ENCODE measurements around the gene PET100.

The PET100 gene

GRCh38 chr19:7652061-7652641 is 22.6 kb downstream of the PET100 start:
- DNase-seq (ENCODE audit: low read depth) = peak; percentile 76

DNA sequence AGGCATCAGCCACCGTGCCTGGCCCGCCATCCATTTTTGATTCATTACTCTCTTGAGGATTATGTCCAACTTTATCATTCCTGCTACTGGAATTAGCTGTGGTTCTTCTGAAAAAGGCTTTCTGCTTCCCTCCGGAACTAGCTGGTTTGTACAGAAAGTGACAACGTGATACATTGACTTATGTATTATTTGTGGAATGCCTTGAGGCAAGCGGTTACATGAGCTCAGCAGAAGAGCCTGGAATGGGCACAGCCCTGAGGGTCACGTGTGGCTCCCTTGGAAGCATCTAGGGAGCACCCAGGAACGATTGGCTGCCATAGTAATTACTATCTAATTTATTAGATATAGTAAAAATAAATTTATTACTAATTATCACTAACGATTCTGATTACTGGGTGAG is 24.8 kb downstream of the PET100 start:
- no peak for DNase-seq (ENCODE audit: low read depth)

DNA sequence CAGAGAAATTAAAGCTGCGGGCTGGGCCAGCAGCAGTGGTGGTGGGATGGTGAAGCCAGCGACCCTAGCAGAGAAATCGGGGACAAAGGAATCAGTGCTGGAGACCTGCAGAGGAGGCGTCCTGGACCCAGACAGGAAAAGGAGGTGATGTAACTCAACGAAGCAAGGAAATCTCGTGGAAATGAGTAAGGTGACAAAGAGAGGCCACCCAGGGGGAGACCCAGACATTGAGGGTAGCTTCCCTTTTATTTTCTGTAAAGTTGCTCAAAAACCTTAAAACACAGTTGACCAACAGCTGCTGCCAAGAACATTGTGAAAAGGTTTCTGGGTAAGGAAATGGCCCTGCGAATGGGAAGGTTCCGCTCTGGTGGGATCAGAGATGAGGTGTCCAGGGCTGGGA is 26.0 kb downstream of the PET100 start:
- DNase-seq (ENCODE audit: low read depth) = no peak

DNA sequence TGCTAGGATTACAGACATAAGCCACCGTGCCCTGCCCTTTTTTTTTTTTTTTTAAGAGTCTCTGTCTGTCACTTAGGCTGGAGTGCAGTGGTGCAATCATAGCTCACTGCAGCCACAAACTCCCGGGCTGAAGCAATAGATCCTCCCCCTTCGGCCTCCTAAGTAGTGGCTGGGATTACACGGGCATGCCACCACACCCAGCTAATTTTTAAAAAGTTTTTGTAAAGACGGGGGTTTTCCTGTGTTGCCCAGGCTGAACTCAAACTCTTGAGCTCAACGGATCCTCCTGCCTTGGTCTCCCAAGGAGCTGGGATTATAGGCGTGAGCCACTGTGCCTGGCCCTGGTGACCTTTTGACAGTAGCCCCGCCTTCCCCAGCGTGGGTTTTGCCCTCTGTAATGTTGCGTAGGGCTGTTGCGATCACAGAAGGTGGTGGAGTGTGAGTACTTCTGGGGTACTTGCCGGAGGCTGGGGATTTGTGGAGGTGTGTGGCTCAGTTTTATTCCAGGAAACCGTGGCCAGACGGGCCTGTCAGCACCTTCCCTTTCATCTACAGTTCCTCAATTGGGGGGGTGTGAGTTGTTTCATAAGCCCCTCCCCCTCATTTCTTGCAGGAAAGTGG is 27.6 kb downstream of the PET100 start:
- DNase-seq (ENCODE audit: low read depth) = no peak

GRCh38 chr19:7658219-7658686 is 28.7 kb downstream of the PET100 start:
- no peak for DNase-seq (ENCODE audit: low read depth)

DNA sequence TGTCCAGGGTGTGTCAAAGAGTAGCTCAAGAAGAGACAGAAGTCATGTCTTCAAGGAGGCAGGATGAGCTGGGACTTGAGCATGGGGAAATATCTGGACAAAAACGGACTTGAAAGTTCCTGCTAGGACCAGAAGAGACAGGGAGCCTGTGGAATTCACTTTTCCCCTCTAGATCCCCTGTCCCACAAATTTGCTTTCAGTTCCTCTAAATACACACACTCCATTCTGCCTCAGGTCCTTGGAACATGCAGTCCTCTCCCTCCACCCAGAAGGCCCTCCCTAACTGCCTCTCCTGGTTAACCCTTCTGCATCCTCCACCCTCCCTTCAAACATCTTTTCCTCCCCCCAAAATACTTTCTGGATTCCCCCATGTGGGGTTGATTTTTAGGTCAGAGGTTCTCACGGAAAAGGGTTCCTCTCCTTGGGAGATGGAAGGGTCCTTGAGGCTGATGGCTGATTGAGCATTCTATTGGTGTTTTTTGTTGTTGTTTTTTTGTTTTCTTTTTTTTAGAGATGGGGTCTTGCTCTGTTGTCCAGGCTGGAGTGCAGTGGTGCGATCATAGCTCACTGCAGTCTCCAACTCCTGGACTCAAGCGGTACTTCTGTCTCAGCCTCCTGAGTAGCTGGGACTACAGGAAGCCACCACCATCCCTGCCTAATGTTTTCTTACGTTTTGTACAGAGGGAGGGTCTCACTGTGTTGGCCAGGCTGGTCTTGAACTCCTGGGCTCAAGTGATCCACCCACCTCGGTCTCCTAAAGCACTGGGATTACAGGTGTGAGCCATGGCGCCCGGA is 32.3 kb downstream of the PET100 start:
- DNase-seq (ENCODE audit: low read depth) = no peak

DNA sequence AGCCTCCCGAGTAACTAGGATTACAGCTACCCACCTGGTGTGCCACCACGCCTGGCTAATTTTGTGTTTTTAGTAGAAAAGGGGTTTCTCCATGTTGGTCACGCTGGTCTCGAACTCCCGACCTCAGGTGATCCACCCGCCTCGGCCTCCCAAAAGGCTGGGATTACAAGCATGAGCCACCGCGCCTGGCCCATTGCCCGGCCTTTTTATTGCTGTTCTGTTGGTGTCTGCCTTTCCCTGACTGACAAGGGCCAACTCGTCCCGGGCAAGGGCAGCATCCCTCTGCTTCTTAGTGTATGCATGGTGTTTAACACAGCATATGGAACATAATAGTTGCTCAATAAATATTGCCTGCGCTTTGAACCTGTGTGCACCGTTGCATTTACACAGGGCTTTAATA is 33.1 kb downstream of the PET100 start:
- no peak for DNase-seq (ENCODE audit: low read depth)

- DNase-seq (ENCODE audit: low read depth) = no peak
Observed at GRCh38 chr19:7663706-7664105, 34.1 kb downstream of the PET100 start.

GRCh38 chr19:7665076-7665475 is 35.5 kb downstream of the PET100 start:
- DNase-seq (ENCODE audit: low read depth) = no peak

GRCh38 chr19:7668842-7669241 is 39.2 kb downstream of the PET100 start, which contains the start of gene RETN:
RETN (plus strand) TSS chr19:7669049; CDS start chr19:7669327, 278 bp downstream.
- DNase-seq (ENCODE audit: low read depth) = no peak

GRCh38 chr19:7669641-7670040 is 40.0 kb downstream of the PET100 start:
- no peak for DNase-seq (ENCODE audit: low read depth)

DNA sequence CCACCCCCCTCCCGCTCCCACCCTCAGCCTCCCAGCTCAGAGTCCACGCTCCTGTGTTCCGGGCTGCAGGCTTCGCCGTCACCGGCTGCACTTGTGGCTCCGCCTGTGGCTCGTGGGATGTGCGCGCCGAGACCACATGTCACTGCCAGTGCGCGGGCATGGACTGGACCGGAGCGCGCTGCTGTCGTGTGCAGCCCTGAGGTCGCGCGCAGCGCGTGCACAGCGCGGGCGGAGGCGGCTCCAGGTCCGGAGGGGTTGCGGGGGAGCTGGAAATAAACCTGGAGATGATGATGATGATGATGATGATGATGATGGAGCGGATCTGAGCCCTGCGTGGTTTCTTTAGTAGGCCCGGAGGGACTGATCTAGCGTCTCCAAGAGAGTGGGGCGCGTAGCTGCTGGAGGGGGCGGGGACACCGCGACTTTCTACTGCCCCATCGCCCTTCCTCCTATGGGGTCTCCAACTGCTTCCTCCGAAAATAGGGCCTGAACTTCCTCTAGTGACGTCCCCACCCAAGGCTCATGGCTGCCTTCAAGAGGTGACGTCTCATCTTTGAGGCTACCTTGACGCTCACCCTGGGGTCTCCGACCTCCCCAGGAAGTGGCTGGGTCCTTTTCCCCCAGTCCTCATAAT is 40.7 kb downstream of the PET100 start:
- DNase-seq (ENCODE audit: low read depth) = no peak

DNA sequence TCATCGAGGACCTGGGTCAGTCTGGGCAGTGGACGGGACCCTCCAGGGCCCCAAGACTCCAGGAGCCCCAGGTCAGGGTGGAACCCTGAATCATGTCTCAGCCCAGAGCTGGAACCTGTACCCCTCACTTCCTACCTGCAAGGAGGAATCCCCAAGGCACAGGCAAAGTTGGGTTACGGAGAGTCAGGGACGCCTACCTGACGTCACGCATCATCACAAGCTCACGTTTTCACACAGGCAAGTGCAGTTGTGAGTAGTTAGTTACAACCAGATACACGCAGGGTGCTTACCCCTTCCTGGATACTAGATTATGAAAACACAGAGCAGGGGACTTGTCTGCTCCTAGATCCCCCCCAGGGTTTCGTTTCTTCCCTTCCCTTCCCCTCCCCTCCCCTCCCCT is 41.2 kb downstream of the PET100 start:
- DNase-seq (ENCODE audit: low read depth) = no peak

DNA sequence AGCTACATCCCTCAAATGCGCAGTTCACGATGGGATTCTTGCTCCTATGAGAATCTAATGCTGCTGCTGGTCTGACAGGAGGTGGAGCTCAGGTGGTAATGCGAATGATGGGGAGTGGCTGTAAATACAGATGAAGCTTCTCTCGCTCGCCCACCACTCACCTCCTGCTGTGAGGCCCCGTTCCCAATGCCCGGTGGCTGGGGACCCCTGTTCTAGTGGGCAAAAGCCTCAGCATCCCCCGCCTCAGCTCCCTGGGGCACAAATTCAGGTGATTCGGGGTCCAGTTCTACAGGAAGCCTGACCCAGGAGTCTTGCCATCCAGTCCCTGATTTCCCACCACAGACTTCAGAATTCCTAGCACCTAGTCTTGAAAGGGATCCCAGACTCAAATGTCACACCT is 42.9 kb downstream of the PET100 start:
- no peak for DNase-seq (ENCODE audit: low read depth)

- no peak for DNase-seq (ENCODE audit: low read depth)
Observed at GRCh38 chr19:7674010-7675005, 44.7 kb downstream of the PET100 start.

DNA sequence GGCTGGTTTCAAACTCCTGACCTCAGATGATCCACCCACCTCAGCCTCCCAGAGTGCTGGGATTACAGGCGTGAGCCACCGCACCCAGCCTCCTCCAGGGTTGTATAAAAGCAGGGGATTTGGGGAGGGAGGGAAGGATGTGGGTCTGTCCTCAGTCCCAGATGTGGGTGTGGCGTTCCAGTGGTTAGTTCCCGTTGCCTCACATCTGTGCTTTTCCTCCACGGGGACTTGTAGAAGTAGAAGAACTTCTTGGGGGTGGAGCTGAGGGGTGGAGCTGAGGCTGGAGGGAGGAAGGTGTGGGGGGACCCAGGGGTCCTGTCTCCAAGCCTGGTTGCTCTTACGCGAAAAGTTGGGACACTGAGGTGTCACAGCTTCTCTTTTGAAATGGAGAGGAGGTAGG is 46.8 kb downstream of the PET100 start:
- no peak for DNase-seq (ENCODE audit: low read depth)

GRCh38 chr19:7676854-7677253 is 47.3 kb downstream of the PET100 start, which contains the start of gene MCEMP1:
MCEMP1 (plus strand) TSS chr19:7677090; CDS start chr19:7677121, 31 bp downstream.
- DNase-seq (ENCODE audit: low read depth) = no peak

GRCh38 chr19:7677669-7678311 is 48.2 kb downstream of the PET100 start:
- no peak for DNase-seq (ENCODE audit: low read depth)

DNA sequence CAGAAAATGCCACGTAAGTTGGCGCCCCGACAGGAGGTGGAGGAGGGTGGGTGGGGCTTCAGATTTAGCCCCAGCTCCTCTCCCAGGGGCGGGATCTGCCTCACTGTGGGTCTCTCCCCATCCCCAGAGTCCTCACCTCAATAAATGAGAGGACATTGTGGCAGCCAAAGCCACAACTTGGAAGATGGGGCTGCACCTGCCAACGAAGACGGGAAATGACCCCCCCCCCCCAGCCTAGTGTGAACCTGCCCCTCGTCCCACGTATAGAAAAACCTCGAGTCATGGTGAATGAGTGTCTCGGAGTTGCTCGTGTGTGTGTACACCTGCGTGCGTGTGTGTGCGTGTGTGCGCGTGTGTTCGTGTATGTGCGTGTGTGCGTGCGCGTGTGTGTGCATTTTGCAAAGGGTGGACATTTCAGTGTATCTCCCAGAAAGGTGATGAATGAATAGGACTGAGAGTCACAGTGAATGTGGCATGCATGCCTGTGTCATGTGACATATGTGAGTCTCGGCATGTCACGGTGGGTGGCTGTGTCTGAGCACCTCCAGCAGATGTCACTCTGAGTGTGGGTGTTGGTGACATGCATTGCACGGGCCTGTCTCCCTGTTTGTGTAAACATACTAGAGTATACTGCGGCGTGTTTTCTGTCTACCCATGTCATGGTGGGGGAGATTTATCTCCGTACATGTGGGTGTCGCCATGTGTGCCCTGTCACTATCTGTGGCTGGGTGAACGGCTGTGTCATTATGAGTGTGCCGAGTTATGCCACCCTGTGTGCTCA is 49.6 kb downstream of the PET100 start:
- DNase-seq (ENCODE audit: low read depth) = peak; percentile 41

Data from stimulated activated CD8-positive, alpha-beta memory T cell treated with anti-CD3 and anti-CD28 coated beads, Interleukin-15, amount 100 ng/mL, for 1 hour (primary cell).